NCI-H1092 treated with DMSO at 0.1 percent for 48 hours (cell line): ENCODE data around the gene APCDD1.
"Not testable (repeated sequence)": the region's sequence is repeated elsewhere in the genome, so short reads cannot be mapped to it uniquely, and the experiment has no call there.

Experiments
- DNase-seq: peaks from one replicate; lab custom pipeline; 2025; lab: John Stamatoyannopoulos, UW

The APCDD1 gene

DNA sequence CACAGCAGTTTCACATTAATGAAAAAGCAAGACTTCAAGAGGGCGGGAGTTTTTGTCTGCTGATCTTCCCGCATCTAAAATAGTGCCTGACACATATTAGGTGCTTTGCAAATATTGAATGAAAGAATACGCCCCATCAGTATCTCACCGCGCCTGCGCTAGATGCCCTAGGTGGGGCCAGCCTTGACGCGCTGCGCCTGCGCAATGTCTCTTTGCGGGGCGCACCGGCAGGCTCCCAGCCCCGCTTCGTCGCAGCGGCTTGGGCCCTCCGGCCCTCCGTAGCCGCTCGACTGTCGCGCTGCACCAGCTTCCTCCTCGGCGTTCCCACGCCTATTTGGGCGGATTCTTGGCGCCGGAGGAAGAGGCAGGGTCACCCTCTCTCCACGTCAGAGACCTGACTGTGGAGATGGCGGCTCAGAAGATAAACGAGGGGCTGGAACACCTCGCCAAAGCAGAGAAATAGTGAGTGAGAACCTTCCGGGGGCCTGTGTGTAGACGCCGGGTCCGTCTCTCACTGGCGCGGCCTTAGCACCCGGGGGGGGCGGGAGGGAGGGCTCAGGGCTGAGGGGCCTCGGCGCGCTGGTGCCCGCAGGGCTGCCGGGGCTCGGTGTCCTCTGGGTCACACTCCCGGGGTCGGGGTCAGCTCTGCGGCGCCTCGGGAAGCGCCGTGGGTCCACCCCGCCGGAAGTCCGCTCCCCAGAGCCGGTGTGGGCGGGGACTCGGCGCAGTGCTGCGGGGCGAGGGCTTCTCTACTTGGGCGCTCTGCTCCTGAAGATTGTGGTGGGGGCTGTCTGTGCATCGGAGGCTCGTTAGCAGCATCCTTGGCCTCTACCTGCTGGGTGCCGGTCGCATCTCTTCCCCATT lies 71.5 kb downstream of the APCDD1 start, which contains the start of gene NAPG:
TSS of gene NAPG (plus strand) at position 331 of the 864 bp plus-strand sequence. CDS start at position 407, 76 bp downstream.
- DNase-seq, result peak; percentile 84

DNA sequence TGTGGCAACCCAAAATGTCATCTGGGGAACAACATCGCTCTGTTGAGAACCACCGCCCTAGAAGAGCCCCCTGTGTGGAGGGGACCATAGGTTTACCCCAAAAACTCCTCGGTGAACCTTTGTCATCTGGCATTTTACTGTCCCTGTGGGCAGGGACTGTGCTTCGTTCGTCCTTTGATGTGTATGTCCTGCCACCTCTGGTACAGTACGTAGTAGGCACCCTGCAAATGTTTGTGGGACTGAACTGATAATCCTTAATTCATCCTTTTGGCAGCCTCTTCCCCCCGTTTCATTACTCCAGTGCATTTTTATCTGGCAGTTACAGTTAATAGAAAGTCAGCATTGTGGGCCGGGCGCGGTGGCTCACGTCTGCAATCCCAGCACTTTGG lies 72.1 kb downstream of the APCDD1 start:
- DNase-seq, result no peak

- no peak for DNase-seq
These were observed 74.0 kb downstream of the APCDD1 start for GRCh38 chr18:10528439-10528838.

DNA sequence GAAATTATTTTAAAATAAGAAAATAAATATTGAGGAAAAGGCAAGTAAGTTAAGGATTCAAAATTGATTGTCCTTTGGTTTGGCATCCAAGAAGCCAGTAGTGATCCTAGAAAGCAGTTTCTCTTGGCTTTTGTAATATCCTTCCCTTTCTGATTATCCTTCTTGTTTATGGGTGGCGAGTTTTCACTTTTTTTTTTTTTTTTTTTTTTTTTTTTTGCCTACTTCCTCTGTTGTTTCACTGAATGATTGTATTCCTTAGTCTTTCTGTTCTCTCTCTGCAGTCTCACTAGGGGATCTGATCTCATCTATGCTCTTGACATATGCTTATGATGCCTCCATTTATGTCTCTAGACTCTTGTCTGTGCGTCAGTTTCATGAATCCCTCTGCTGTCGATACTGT lies 75.6 kb downstream of the APCDD1 start:
- DNase-seq, result no peak

DNA sequence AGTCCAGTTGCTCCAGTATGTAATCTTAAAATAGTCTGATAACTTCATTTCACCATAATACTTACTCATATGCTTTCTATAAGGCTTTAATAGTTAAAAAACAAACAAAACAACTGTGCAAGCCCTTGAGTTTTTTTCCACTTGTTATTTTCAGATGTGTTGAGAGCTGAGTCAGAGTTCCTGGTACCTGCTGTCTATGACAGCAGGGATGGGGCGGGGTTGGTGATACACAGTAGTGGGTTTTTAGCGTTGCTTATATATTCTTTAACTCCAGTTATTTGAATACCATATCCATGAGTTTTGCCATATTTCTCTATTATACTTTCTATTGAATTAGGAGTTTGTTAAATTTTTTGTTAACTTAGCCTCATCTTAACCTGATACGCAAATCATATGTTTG lies 76.4 kb downstream of the APCDD1 start:
- no peak for DNase-seq

DNA sequence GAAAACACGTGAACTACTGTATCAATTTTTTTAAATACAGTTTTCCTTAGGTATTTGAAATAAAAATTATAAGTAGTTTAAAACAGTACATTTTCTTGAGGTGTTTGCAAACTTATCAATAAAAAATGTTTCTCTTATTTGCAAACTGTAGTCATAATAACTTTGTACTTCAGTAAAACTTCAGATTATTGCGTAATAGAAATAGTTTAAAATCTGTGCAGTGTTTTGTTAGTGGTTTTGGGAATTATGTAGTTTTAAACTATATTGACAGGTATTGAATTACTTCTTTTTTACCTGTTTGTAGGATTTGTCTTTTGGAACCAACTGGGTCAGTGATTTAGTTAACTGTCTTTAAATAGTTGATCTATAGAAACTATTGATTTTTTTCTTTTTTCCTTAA lies 78.7 kb downstream of the APCDD1 start:
- DNase-seq, result no peak

GRCh38 chr18:10536280-10536679 lies 81.8 kb downstream of the APCDD1 start:
- DNase-seq, result no peak

- no peak for DNase-seq
These were observed 83.3 kb downstream of the APCDD1 start for GRCh38 chr18:10537765-10538164.

DNA sequence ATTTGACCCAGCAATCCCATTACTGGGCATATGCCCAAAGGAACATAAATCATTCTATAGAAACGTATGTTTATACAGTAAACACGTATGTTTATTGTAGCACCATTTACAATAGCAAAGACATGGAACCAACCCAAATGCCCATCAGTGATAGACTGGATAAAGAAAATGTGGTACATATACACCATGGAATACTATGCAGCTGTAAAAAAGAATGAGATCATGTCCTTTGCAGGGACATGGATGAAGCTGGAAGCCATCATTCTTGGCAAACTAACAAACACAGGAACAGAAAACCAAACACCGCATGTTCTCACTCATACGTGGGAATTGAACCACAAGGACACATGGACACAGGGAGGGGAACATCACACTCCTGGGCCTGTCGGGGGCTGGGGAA lies 84.7 kb downstream of the APCDD1 start:
- not testable (repeated sequence) for DNase-seq
